Medulla oblongata (tissue), 1 donor: Measurements from ENCODE around the gene SNX3.

Source experiments
- DNase-seq: peaks from one replicate; pipeline ENCODE4 v3.0.0-alpha.2; 2015; ENCODE audit errors: extremely low spot score

SNX3 gene

DNA sequence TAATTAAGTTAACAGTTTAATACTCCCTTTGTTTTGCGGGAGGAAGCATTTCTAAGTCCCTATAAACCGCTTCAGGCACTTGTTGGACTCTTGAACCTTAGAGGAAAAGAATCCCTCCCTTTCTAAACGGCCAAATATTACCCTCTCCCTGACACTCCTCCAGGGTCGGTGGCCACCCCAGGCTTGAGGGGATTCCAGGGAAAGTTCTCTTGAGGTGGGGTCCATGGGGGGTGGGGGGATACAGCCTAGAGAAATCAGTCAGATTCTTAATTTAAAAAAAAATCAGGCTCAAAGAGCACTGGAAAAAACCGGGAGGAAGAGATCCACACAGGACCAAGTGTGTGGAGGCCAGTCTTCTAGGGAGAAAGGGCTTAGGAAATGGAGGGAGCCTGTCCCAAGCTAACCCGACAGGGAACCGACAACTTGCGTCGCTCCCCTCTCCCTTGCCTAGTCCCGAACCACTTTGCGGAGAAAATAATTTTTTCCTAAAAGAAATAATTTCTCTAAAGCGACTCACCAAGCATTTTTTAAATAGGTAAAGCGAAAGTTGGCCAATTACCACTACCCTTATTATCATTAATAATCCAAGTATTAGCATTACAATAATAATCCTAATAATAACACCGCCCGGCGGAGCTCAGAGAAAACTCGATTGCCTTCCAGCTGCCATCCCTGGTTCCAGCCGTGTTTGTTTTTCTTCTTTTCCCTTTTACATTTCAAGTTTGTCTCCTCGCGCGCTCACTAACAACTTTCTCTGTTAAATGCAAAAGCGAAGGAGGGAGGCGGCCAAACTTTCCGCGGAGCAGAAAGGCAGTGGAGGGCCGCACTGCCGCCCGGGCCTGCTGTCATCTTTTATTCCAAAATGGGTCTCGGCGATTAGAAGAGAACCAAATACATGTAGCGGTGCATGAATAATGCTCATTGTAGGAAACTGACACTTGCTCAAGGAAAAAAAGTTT lies 90.2 kb downstream of the SNX3 start:
- DNase-seq: no peak

DNA sequence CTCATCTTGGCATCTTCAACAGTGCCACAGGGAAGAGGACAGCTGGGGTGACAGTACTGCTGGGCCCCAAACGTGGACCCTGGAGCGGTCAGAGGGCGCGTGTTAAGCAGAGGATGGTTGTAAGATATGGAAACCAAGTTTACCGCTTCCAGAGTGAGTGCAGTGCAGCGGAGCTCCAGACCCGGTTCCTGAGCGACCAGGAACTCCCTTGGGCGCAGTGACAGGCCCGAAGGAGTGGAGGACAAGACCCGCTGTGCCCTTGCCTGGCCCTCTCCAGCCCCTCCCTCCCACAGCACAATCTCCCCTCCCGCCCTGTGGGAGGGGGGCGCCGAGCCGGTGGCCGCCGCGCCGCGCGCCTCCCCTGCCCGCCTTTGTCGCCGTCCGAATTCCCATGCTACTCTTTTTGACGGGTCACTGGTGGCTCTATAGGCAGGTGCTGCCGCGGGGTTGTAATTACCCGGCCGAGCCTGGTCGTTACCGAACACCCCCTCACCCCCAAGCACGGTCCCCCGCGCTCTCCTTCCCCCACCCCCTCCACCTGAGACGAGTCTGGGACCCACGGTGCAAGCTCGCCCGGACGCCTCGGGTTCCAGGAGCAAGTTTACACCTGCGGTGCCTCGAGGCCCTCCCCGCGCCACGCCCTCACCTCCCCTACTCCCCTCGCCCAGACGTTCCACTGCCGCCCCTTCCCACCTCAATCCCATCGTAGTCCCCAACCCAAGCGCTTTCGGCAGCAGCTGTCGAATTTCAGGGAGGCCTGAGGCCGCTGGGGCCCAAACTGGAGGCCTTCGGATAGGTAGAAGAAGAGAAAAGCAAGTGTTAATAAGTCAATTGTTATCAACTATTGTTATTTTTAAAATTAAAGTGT lies 91.1 kb downstream of the SNX3 start:
- DNase-seq: no peak

DNA sequence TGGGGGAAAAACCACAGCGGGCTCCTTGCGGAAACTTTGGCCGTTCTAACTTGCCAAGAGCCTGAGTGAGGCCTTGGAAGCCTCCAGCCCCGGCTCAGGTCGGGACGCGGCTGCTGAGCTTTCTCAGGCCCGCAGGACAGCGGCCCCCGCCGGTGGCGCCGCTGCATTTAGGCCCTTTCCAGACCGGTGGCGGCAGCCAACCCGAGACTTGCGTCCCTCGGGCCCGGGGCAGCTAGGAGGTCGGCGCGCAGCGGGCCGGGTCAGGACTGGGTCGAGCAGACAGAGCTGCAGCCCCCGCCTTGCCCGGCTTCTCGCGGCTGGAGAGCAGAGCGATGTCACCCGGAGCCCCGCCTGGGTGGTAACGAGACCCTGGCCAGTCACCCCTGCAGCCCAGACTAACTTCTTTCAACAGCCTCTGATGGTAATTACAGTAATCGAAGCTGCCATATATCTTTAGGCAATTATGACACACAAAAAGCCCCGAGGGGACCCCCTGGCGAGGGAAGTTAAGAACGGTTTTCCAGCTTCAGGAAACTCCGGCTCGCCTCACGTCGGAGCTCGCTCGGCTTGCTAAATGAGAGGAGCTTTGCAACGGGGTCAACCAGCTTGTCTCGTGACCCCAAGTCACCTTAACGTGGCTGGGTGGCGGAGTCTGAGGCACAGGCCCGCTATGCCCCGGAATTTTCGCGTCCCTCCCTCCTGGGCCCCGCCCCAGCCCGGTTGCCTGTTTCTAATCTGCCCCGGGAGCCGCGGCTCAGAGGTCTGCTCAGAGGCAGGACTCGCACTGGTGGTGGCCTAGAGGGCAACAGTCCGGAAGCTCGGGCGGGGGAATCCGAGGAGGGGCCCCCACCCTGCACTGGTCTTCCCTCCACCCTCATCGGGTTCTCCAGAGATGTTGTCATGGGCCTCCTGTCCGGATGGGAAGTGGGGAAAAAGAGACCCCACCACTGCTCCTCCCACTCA lies 92.1 kb downstream of the SNX3 start:
- peak; percentile 14 for DNase-seq

DNA sequence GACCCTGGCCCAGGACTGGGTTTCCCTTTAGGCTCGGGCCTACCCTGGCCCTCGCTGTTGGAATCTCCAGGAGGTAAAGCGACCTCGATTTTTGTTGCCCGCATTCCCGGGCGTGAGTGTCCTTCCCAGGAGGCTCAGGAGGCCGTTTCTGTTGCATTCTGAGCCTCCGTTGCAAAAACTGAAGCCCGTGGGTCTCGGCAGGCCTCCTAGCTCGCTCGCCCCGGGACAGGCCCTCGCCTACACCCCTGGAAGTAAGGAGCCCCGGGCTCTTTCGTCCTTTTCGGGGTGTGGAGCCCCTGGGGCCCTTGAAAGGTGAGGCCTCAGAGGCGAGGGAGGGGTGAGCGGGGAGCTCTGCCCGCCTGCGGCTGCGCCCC lies 92.8 kb downstream of the SNX3 start:
- no peak for DNase-seq

DNA sequence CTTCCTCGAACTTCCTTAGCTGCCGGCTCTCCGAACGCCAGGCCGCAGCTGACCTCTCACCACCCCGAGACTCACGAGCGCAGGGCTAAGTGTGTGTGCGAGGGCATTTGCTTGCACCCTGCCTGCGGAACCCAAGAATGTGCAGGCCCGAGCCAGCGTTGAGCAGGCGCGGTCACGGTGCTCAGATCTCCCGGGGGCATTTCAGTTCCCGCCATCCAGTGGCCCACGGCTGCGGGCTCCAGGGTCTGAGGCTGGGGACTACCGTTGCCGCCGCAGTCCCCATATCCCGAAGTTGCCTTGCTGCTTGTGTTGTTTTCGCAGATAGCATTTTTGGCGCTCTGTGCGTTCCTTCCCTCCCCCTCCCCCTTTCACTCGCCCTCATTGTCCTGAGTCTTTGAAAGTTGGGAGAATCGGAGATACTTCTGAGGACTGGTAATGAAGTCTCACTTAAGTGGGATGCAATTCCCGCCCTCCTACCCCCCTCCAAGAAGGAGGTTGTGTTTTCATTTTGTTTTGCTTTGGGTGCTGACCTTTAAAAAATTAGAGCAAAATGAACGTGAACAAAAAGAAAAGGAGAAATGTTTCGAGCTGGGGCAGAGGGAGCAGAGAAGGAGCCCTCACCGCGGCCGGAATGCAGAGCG lies 93.3 kb downstream of the SNX3 start:
- no peak for DNase-seq

DNA sequence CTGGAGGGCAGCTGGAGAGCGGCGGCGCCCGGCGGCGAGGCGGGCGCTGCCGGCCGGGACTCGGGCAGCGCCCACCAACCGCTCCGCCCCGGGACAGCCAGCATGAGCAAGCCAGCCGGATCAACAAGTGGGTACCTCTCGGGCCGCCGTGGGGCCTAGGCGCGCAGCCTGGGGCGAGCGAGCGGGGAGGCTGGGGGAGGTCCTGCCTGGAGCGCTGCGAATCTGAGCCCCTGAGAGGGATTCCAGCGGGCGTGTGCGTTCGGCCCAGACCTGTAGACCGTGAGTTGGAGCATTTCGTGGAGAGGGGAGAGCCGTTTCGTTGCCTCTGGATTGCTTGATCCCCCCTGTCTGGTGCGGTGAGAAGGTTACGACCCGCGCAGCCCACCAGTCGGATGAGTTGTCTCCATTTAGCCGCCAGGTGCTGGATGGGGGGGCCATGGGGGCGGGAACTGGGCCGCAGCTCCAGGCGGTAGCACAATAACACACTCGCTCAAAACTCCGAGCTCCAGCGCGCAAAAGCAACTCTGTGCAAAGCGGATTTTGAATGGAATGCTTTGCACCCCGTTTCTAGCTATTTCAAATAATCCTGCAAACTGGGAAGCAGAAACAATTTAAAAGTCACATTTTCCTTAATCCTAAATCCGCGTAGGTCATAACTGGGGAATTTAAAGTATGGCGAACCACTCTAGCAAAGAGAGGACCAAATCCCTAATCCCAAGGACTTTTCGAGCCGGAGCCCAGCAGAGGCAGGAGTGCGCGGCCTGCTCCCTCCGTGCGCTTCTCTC lies 94.0 kb downstream of the SNX3 start:
- no peak for DNase-seq

DNA sequence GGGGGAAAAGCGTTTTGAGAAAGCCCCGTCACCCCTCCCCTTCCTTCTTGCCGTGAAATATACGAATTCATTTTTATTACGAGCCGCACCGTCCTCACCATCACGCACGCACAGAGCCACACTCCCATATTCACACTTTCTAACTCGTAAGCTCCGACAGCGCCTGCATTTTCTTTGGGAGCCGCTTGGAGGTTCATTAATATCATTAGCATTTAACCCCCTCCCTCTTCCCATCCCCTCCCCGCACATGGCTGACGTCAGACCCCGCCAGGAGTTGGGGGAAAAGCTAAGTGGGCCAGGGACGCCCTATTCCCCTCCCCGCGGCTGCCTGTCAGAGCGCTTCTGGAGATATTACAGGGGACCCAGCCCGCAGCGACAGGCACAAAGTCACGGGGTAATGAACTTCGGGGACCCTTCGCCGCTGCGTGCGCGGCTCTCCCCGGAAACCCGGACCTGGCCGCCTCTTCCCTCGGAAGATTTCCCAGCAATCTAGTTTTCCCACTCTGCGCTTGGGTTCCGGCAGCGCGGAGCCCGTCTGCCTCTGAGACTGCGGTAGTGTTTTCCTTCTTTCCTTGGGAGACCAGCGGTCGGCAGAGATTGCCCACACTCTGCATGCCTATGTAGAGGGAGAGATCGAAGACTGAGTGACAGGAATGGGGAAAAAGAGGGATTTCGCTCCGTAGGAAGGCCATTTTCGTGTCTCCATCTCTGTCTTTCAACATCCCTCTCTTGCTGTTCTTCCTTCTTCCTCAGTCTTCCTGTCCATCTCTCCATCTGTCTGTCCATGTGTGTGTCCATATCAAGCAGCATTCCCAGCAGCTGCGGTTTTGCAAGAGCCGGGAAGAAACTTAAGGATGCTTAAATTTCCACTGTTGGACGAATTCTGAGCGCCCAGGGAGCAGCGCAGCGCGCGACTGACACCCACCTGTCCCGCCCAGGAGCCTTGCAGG lies 94.9 kb downstream of the SNX3 start, which contains the start of gene NR2E1:
Gene NR2E1 (plus strand): TSS at position 309 of the 950 bp plus-strand sequence. CDS start 744 bp downstream, outside the sequence.
- no peak for DNase-seq

DNA sequence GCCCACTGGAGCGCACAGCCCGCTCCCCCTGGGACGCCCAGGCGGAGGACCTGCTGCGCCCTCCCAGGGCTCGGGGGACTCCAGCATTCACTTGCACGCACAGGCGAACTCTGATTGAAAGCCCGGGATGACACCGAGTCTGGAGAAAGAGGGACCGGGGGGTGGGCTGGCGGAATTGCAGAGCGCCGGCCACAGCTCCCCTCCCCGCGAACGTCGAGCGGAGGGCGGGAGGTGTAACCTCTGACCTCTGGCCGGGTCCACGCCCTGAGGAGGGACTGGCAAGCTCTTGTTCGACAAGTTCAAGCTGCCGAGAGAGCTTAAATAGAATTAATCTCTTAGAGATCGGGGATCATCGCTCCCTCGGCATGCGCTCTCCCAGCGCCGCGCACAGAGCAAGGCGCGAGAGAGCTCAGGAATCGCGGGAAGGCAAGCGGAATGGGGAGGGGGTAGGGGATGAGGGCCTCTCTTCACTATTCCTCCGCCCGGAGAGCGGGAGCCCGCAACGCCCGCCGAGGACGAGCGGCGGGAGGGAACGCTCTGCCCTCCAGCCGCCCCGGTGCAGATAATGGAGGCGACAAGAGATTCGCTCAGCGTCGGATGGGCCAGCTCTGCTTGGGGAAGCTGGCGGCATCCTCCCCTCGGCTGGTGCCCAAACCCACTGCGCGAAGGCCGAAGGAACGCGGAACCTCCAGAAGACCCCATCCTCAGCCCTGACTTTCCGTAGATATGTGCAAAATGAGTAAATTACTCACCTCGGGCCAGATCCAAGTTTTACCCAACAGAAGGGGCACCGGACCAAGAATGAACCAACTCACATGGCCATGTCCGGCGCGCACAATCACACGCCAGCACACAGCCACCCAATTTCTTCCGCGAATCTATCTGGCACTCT lies 95.8 kb downstream of the SNX3 start:
- DNase-seq: no peak

DNA sequence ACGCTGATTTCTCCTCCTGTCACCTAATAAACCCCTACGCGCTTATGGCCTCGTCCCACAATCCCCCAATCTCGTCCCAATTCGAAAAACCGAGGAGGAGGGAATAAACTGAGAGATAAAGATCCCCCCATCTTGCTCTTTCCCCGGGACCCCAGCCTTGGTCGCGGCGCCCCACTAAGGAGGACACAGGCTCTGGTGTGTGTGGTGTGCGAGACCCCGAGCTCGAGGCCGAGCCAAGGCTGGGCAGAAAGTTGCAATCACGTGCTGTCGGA lies 96.4 kb downstream of the SNX3 start:
- no peak for DNase-seq

DNA sequence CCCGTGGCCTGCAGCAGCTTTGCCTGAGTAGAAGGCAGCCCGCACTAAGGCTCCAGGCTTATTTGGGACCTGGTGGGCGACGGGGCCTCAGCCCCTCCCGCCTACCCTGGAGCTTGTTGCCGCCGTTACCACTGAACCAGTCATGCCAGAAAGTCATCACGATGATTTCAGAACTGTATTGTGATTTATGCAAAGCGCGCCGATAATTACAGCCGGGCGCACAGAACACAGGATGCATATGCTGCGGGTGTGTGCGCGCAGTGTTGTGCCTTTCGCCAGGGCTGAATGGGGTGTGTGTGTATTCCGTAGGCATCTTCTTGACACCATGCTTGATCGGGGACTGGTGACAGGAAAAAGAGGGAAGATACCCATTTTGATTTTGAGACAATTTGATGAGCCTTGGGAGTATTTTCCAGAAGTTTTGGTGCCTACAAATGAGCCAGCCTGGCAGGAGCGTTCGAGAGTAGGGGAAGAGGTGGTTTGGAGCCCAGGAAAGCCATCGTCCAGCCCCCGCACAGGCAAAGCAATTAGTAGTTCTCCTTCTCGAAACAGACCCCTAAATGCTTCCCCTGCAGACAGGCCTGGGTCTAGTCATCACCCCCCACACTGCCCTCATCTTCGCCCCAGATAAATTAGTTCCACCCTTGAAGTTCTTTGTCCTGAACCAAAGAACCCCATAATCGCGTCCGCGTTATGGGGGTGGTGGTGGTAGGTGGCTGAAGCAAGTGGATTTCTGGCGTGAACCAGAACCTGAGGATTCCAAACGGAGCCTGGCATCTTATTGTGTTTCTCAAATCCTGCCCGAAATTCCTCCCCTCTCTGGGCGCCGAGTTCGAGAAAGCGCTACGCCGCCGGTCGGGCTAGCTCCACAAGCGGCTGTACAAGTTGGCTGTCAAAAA lies 96.9 kb downstream of the SNX3 start:
- no peak for DNase-seq

DNA sequence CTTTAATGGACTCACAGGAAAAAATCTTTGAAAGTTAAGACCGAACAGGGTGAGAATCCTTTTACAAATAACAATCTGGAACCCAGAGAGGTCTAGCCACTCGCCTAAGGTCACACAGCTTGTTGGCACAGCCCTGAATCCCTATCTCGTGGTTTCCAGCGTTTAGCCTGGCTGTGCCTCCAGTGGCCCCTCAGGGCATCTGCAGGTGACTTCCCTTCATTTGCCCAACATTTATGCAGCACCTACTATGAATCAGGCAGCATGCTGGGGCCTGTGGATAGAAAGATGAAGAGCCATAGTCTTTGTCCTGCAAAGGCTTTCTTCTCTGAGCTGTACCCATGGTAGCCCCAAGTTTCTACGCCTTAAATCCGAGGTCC lies 97.6 kb downstream of the SNX3 start:
- no peak for DNase-seq

DNA sequence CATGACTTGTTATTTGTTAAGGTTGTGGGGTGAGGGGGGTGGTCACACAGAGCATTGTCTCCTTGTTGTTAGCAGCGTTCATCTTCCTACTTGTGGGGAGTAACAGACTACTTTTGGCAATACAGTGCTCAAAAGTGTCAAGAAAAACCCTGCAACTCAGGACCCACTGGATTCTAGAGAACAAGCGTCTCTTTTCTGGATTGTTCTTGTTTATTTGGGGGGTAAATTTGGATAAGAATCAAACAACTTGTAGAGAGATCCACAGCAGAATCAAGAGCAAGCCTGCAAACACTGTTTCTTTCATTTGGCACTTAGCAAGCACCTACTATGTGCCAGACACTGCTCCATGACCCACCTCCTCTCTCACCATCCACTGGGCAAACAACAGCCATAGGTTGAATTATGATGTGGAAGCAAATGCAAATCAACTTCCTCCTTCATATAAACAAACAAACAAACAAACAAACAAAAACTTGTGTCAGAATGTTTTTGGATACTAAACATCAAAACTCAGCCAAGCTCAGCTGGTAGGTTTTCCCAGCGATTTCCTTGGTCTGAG lies 99.0 kb downstream of the SNX3 start:
- DNase-seq: no peak
